Mucosa of descending colon (tissue), 3 donors: ENCODE measurements around the gene GPR158. TPM values are rescaled to one million over a fixed set of nuclear protein-coding genes. Genes with fewer than 3 reads are reported as not detected.

Source experiments
- ATAC-seq: fragments of 200-7000 bp; cut with Tn5 transposase; one replicate; pipeline ENCODE4 v1.9.1; 2020; ENCODE audit warnings: mild to moderate bottlenecking, moderate library complexity
- DNase-seq, 3 donors: peaks; one replicate each; pipeline ENCODE4 v3.0.0-alpha.2; 2020
- H3K36me3 ChIP-seq: fragments of 200-600 bp; one replicate; pipeline ENCODE4 v1.8.0; 2021; ENCODE audit warnings: low read depth, mild to moderate bottlenecking
- H3K4me1 ChIP-seq: fragments of 200-600 bp; one replicate; pipeline ENCODE4 v1.8.0; 2021; ENCODE audit warnings: low read depth, mild to moderate bottlenecking
- H3K4me3 ChIP-seq: fragments of 200-600 bp; one replicate; pipeline ENCODE4 v1.8.0; 2021; ENCODE audit warnings: mild to moderate bottlenecking
- H3K9me3 ChIP-seq: fragments of 200-600 bp; one replicate; pipeline ENCODE4 v1.8.0; 2021; ENCODE audit warnings: mild to moderate bottlenecking
- intact Hi-C, 2 donors: fragments of 100-400 bp; cut with DNase I in 1 of 2; cut with micrococcal nuclease in 1 of 2; formaldehyde crosslinking; loops; one replicate each; pipeline versions ENCODE4 v1.11.0 to v1.11.1; 2022; cut with DNase I, micrococcal nuclease
- total RNA-seq, 3 donors: library from RNA; stranded (reverse); fragmentation: NEBNext Ultra II Directional in 2 of 3; extraction: Animal tissue kit (Norgen Biotek cat#: 25700) in 2 of 3; gene quantifications; one replicate each; pipeline versions ENCODE4 v1.2.1 to v1.2.4, GENCODE V29; 2021 to 2023
- TF ChIP-seq, protein P1 (sequence below): fragments of 200-600 bp; IDR thresholded peaks from one replicate; pipeline ENCODE4 v1.8.0; 2022; ENCODE audit warnings: antibody characterized with exemption, mild to moderate bottlenecking
- donor health status: DM: no; HTN: no; CAD: no; lungs with moderate emphysema.
- donor health status: DM: no; HTN: no; CAD: no.
- donor health status: DM: no; HTN: yes; CAD: no.

The GPR158 gene
- total RNA-seq, 3 donors from 2014 or later = 0.20 to 0.51 (median 0.24) TPM

DNA sequence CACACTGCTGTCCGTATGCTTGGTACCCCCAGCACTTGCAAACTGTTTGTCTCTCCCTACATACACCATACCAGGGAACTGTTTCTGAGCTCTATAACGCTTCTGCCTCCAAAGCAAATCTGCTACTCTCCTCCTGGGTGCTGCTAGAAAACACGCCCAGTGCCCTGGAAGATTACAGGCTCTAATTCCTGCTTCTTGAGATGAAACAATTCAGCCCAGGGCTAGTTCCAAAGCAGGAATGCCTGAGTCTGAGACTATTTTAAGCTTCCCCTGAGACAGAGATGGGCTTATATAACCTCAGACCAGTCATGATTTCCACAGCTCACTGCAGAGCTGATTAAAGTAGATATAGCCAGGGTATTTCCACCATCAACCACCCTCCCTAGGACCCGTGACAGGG lies 327.1 kb downstream of the GPR158 start:
- TF ChIP-seq, protein P1, sequence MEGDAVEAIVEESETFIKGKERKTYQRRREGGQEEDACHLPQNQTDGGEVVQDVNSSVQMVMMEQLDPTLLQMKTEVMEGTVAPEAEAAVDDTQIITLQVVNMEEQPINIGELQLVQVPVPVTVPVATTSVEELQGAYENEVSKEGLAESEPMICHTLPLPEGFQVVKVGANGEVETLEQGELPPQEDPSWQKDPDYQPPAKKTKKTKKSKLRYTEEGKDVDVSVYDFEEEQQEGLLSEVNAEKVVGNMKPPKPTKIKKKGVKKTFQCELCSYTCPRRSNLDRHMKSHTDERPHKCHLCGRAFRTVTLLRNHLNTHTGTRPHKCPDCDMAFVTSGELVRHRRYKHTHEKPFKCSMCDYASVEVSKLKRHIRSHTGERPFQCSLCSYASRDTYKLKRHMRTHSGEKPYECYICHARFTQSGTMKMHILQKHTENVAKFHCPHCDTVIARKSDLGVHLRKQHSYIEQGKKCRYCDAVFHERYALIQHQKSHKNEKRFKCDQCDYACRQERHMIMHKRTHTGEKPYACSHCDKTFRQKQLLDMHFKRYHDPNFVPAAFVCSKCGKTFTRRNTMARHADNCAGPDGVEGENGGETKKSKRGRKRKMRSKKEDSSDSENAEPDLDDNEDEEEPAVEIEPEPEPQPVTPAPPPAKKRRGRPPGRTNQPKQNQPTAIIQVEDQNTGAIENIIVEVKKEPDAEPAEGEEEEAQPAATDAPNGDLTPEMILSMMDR = no peak
- Histone ChIP-seq H3K4me1 (no peaks in the 10 kb centered on the region), H3K36me3 (no peaks in the 10 kb centered on the region), H3K4me3 (no peak overlapping the region), H3K9me3 (no peaks in the 10 kb centered on the region)
- no peak for ATAC-seq
- no peak for DNase-seq
- intact Hi-C loops = no loop called here

DNA sequence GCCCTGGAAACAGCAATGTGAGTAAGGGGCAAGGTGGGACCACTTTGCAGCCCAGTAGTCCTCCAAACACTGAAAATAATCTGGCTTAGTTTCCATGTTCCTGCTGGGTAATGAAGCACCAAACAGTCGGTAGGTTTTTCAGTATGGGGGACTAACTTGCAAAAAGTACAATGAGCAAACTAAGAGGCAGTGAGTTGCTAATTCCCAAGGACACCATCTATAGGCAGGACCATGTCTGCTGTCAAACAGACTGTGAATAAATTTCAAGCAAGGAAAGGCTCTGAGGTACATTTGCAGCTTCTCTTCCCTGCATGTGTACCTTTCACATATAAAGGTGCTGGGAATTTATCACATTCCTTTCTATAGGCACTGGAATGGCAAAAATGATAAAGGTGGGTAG lies 327.7 kb downstream of the GPR158 start:
- TF ChIP-seq, protein P1 = no peak
- ATAC-seq (no peak), DNase-seq (no peak)
- Histone ChIP-seq H3K4me1 (no peaks in the 10 kb centered on the region), H3K4me3 (no peak overlapping the region), H3K36me3 (no peaks in the 10 kb centered on the region), H3K9me3 (no peaks in the 10 kb centered on the region)
- intact Hi-C loops = no loop called here

- TF ChIP-seq, protein P1 = no peak
- intact Hi-C loops = no loop called here
- no peak overlapping the region for H3K4me3 ChIP-seq
- no peak for ATAC-seq
- no peaks in the 10 kb centered on the region for H3K4me1 ChIP-seq
- no peaks in the 10 kb centered on the region for H3K36me3 ChIP-seq
- no peaks in the 10 kb centered on the region for H3K9me3 ChIP-seq
- no peak for DNase-seq
Measured at GRCh38 chr10:25504306-25504705, 329.5 kb downstream of the GPR158 start.

GRCh38 chr10:25504838-25505237 lies 330.0 kb downstream of the GPR158 start:
- intact Hi-C loops = no loop called here

GRCh38 chr10:25505466-25505865 lies 330.7 kb downstream of the GPR158 start:
- Histone ChIP-seq H3K9me3 (no peaks in the 10 kb centered on the region), H3K36me3 (no peaks in the 10 kb centered on the region), H3K4me3 (no peak overlapping the region), H3K4me1 (no peaks in the 10 kb centered on the region)
- ATAC-seq (no peak), DNase-seq (no peak)
- intact Hi-C loops = no loop called here
- TF ChIP-seq, protein P1 = no peak

More at GRCh38 chr10:25504838-25505237, 330.0 kb downstream of the GPR158 start:
- Histone ChIP-seq H3K36me3 (no peaks in the 10 kb centered on the region), H3K4me1 (no peaks in the 10 kb centered on the region), H3K9me3 (no peaks in the 10 kb centered on the region), H3K4me3 (no peak overlapping the region)
- DNase-seq (no peak), ATAC-seq (no peak)
- TF ChIP-seq, protein P1 = no peak

DNA sequence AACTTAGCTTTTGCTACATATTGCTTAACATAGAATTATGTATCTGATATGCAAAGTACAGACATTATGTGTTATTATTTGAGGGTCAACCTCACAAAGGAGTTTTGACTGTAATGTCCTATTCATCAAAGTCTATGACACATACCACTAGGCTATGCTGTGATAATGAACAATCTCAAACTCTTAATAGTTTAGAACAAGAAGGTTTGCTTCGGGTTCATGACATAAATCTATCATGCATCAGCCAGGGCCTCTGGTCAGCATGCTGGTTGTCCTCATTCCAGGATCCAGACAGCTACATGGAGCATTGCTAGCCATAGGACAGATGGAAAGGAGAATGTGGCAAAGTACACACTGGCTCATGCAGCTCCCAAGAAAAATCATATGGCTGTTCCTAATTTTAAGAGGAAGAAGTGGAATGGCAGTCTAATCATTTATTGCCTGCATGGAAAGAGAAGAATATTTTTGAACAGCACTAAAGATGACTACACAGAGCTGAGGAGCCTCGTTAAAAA lies 332.1 kb downstream of the GPR158 start:
- DNase-seq = no peak
- no peak for ATAC-seq
- TF ChIP-seq, protein P1 = no peak
- Histone ChIP-seq H3K36me3 (no peaks in the 10 kb centered on the region), H3K4me1 (no peaks in the 10 kb centered on the region), H3K4me3 (no peak overlapping the region), H3K9me3 (no peaks in the 10 kb centered on the region)
- intact Hi-C loops = no loop called here
